Stimulated activated CD4-positive, alpha-beta T cell treated with anti-CD3 and anti-CD28 coated beads, Interleukin-4, amount 100 ng/mL, for 1 hour (primary cell): ENCODE data around the gene AHSA1.
"Not testable (repeated sequence)": the region's sequence is repeated elsewhere in the genome, so short reads cannot be mapped to it uniquely, and the experiment has no call there.

Experiments used
- DNase-seq: peaks from one replicate; pipeline ENCODE4 v3.0.0-alpha.2; 2020

Gene AHSA1

GRCh38 chr14:77457522-77458248 lies at the start of gene AHSA1, which contains the start of gene VIPAS39:
Gene AHSA1 (plus strand): TSS chr14:77458093. CDS start chr14:77458190, 97 bp downstream.
Gene VIPAS39 (minus strand): TSS chr14:77457601. CDS start chr14:77454102, 3,499 bp downstream.
- DNase-seq, result peak; percentile 87

GRCh38 chr14:77409131-77409533 lies 48.8 kb upstream of the AHSA1 start:
- DNase-seq, result no peak

- DNase-seq, result not testable (repeated sequence)
Measured at GRCh38 chr14:77415403-77416030, 42.4 kb upstream of the AHSA1 start.

- not testable (repeated sequence) for DNase-seq
Measured at GRCh38 chr14:77416098-77416497, 41.8 kb upstream of the AHSA1 start.

- DNase-seq, result no peak
Measured at GRCh38 chr14:77416836-77417235, 41.1 kb upstream of the AHSA1 start.

- no peak for DNase-seq
Measured at GRCh38 chr14:77421201-77421600, 36.7 kb upstream of the AHSA1 start.

GRCh38 chr14:77423423-77423822 lies 34.5 kb upstream of the AHSA1 start, which contains the start of gene NOXRED1:
Gene NOXRED1 (minus strand): TSS chr14:77423523. CDS start chr14:77422889, 634 bp downstream.
- DNase-seq, result no peak

- DNase-seq, result no peak
Measured at GRCh38 chr14:77424862-77425261, 33.0 kb upstream of the AHSA1 start.

GRCh38 chr14:77426396-77426795 lies 31.5 kb upstream of the AHSA1 start:
- DNase-seq, result no peak

- no peak for DNase-seq
Measured at GRCh38 chr14:77436042-77436441, 21.9 kb upstream of the AHSA1 start.

GRCh38 chr14:77438596-77438995 lies 19.3 kb upstream of the AHSA1 start:
- no peak for DNase-seq

- no peak for DNase-seq
Measured at GRCh38 chr14:77439861-77440260, 18.0 kb upstream of the AHSA1 start.

GRCh38 chr14:77442196-77442595 lies 15.7 kb upstream of the AHSA1 start:
- no peak for DNase-seq

- no peak for DNase-seq
Measured at GRCh38 chr14:77455966-77456640, 1.8 kb upstream of the AHSA1 start.

GRCh38 chr14:77457115-77457521 lies 775 bp upstream of the AHSA1 start:
- no peak for DNase-seq

- peak; percentile 29 for DNase-seq
Measured at GRCh38 chr14:77458249-77458950, 507 bp downstream of the AHSA1 start.

- peak; percentile 55 for DNase-seq
Measured at GRCh38 chr14:77459072-77459723, 1.3 kb downstream of the AHSA1 start.

- DNase-seq, result no peak
Measured at GRCh38 chr14:77467801-77468200, 9.9 kb downstream of the AHSA1 start.

GRCh38 chr14:77469067-77469505 lies 11.2 kb downstream of the AHSA1 start:
- DNase-seq, result no peak

- DNase-seq, result no peak
Measured at GRCh38 chr14:77469539-77469938, 11.6 kb downstream of the AHSA1 start.

GRCh38 chr14:77470224-77470870 lies 12.5 kb downstream of the AHSA1 start:
- no peak for DNase-seq

GRCh38 chr14:77473921-77474320 lies 16.0 kb downstream of the AHSA1 start:
- DNase-seq, result no peak
